A549 (cell line): ENCODE results near the gene CIB4.
"Not testable (repeated sequence)": the region's sequence is repeated elsewhere in the genome, so short reads cannot be mapped to it uniquely, and the experiment has no call there.

ENCODE experiments used
- BCL3 ChIP-seq: fragments of >200 bp; sonication (Bioruptor Twin); formaldehyde crosslinking; IDR thresholded peaks from 3 replicates; pipeline ENCODE4 v1.6.1; 2016
- BHLHE40 ChIP-seq: IDR thresholded peaks from 2 replicates; pipeline ENCODE4 v1.6.1; 2012; ENCODE audit warnings: low read depth, low read length, inconsistent platforms
- CHD2 ChIP-seq: fragments of 150-350 bp; IDR thresholded peaks from 2 replicates; pipeline ENCODE4 v1.6.1; 2014; ENCODE audit warnings: low read length; ENCODE audit not compliant: partially characterized antibody
- CTCF ChIP-seq: fragments of >200 bp; sonication (Bioruptor Twin); formaldehyde crosslinking; IDR thresholded peaks from 3 replicates; pipeline ENCODE4 v1.5.1; 2016
- EHMT2 ChIP-seq: fragments of 200-600 bp; sonication (generic); IDR thresholded peaks from 2 replicates; pipeline ENCODE4 v1.6.1; 2016; ENCODE audit warnings: antibody characterized with exemption, low read depth, mild to moderate bottlenecking, moderate library complexity
- EP300 ChIP-seq, 2 experiments: fragments of >200 bp; sonication (Bioruptor Twin); formaldehyde crosslinking; IDR thresholded peaks; 2 replicates in 1 of 2; 3 replicates in 1 of 2; pipeline ENCODE4 v1.6.1; 2016 to 2017
- MYC ChIP-seq: IDR thresholded peaks from 2 replicates; pipeline ENCODE4 v1.6.1; 2012; ENCODE audit warnings: mild to moderate bottlenecking, inconsistent platforms, low read length, improper control_type of control experiment, borderline replicate concordance
- POLR2A ChIP-seq: IDR thresholded peaks from 2 replicates; pipeline ENCODE4 v1.6.1; 2012; ENCODE audit warnings: mild to moderate bottlenecking, low read length
- POLR2AphosphoS2 ChIP-seq: conservative IDR thresholded peaks from 2 replicates; pipeline ENCODE4 v1.6.1; 2012; ENCODE audit warnings: low read length, improper control_type of control experiment, inconsistent platforms
- REST ChIP-seq: fragments of 200-600 bp; sonication (generic); IDR thresholded peaks from 2 replicates; pipeline ENCODE4 v1.6.1; 2016; ENCODE audit warnings: antibody characterized with exemption, mild to moderate bottlenecking, moderate library complexity
- RFX5 ChIP-seq: fragments of 450-650 bp; IDR thresholded peaks from 2 replicates; pipeline ENCODE4 v1.7.1; 2014; ENCODE audit warnings: antibody characterized with exemption, mild to moderate bottlenecking, moderate library complexity
- TF ChIP-seq, protein P1 (sequence below): IDR thresholded peaks from 2 replicates; pipeline ENCODE4 v1.6.1; 2012
- TF ChIP-seq, protein P2 (sequence below): fragments of 150-350 bp; IDR thresholded peaks from 2 replicates; pipeline ENCODE4 v1.6.1; 2014; ENCODE audit warnings: low read depth, mild to moderate bottlenecking, low read length
- TF ChIP-seq, protein P3 (sequence below): fragments of 450-650 bp; IDR thresholded peaks from 2 replicates; pipeline ENCODE4 v1.6.1; 2014; ENCODE audit warnings: antibody characterized with exemption

DNA sequence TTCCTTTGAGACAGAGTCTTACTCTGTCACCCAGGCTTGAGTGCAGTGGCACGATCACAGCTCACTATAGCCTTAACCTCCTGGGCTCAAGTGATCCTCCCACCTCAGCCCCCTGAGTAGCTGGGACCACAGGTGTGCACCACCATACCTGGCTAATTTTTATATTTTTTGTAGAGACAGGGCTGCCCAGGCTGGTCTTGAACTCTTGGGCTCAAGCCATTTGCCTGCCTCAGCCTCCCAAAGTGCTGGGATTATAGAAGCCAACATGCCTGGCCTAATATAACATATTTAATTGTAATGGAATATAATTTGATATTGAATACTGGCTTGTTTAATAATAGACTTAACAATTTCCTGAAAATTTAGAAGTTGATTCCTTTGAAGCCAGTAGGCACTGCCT lies 74.4 kb downstream of the CIB4 start:
- TF ChIP-seq BHLHE40; REST; CTCF; RFX5; BCL3; EHMT2; MYC; CHD2; POLR2AphosphoS2; EP300 (IDR thresholded peaks at IDR 0.05); POLR2A: not testable (repeated sequence)
- TF ChIP-seq, protein P1, sequence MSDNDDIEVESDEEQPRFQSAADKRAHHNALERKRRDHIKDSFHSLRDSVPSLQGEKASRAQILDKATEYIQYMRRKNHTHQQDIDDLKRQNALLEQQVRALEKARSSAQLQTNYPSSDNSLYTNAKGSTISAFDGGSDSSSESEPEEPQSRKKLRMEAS, result not testable (repeated sequence)
- TF ChIP-seq, protein P2, sequence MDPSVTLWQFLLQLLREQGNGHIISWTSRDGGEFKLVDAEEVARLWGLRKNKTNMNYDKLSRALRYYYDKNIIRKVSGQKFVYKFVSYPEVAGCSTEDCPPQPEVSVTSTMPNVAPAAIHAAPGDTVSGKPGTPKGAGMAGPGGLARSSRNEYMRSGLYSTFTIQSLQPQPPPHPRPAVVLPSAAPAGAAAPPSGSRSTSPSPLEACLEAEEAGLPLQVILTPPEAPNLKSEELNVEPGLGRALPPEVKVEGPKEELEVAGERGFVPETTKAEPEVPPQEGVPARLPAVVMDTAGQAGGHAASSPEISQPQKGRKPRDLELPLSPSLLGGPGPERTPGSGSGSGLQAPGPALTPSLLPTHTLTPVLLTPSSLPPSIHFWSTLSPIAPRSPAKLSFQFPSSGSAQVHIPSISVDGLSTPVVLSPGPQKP, result not testable (repeated sequence)
- TF ChIP-seq, protein P3, sequence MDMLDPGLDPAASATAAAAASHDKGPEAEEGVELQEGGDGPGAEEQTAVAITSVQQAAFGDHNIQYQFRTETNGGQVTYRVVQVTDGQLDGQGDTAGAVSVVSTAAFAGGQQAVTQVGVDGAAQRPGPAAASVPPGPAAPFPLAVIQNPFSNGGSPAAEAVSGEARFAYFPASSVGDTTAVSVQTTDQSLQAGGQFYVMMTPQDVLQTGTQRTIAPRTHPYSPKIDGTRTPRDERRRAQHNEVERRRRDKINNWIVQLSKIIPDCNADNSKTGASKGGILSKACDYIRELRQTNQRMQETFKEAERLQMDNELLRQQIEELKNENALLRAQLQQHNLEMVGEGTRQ, result not testable (repeated sequence)
